ENCODE data around the gene SP8. TPM values are rescaled to one million over a fixed set of nuclear protein-coding genes. Genes with fewer than 3 reads are reported as not detected.

Gene SP8
- total RNA-seq, 1 experiment from 2014 or later = 0.76 TPM

DNA sequence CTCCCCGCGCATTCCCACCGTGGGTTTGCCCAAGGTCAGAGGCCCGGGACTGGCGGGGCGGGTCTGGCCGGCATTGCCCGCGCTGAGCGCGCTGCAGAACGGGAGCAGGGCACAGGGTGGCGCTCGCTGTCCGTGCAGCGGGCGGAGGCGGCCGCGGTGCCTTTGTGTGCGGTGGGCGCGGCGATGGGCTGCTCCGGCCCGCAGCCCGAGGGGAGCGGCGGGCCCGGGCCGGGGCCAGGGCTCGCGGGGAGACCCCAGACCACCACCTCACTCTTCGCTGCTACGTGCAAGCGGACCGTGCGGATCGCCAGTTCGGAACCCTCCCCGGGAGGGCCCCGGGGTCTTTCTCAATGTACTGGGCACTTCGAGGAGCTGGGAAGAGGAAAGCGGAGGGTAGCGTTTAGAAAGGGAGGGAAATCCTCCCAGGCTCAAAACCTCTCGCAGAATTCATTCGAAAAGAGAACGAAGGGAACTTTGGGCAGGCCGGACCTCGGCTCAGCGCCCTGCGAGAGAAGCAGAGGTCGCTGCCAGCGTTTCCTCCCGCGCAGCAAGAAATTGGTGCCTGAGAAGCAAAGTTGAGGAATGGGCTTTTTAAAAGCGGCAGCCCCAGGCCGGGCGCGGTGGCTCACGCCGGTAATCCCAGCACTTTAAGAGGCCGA lies 8.5 kb downstream of the SP8 start:
- ATAC-seq (peak; percentile 100), DNase-seq (ENCODE audit: low read depth, low spot score) (no peak)
- H3K27me3 ChIP-seq (ENCODE audit: insufficient read depth, low read length) = no peaks in the 10 kb centered on the region; the same call in 1 of the 2 replicates
- no peak overlapping the region for H3K9ac ChIP-seq (ENCODE audit: low read length)
- CTCF ChIA-PET = interaction anchor here (0.6 to 0.7 kb wide), 2 partner anchors 474 to 476 kb away, joined by 3 to 5 read pairs; no protein-coding TSS in a partner anchor
- no peaks in the 10 kb centered on the region for H3K9me3 ChIP-seq (ENCODE audit: control insufficient read depth in 1 of 2, insufficient read depth in 1 of 2, low read depth in 1 of 2, low read length in 2 of 2)
- no peaks in the 10 kb centered on the region for H3K36me3 ChIP-seq (ENCODE audit: control insufficient read depth in 1 of 2, insufficient read depth in 2 of 2, low read length in 2 of 2)
- POLR2A ChIA-PET = no interaction called here
- H3K27ac ChIP-seq (ENCODE audit: low read depth, low read length) = no peak overlapping the region
- RAD21 ChIA-PET (ENCODE audit: low non-redundant PET in 1 of 2, low total read pairs in 2 of 2, uncharacterized antibody in 2 of 2, unreplicated experiment in 2 of 2) = interaction anchor here in 1 of 2 experiments (0.5 kb wide), 1 partner anchor 26 kb away, joined by 3 read pairs; no protein-coding TSS in a partner anchor
- H3K79me2 ChIP-seq (ENCODE audit: insufficient read depth, low read length) = no peaks in the 10 kb centered on the region
- H2AFZ ChIP-seq (ENCODE audit: low read depth, low read length, poor library complexity, severe bottlenecking) = peak overlapping the region; percentile 71
- H3K4me3 ChIP-seq (replicated peaks in 1 of 2; ENCODE audit: low read depth in 1 of 2, low read length in 2 of 2) = peak overlapping the region; percentile 3 to 12; a peak in 3 of 4 replicates
- peak overlapping the region; percentile 41 for H3K4me2 ChIP-seq (ENCODE audit: low read length)
- no TSS peak for BruUV-seq (replicated peaks)
- intact Hi-C loops (cut with micrococcal nuclease) = loop anchor here (1.0 to 5.0 kb wide), 4 partner anchors 56 to 1304 kb away; no protein-coding TSS in a partner anchor
- no peaks in the 10 kb centered on the region for H4K20me1 ChIP-seq (ENCODE audit: insufficient read depth)
- H3K9me2 ChIP-seq (ENCODE audit: insufficient read depth) = no peaks in the 10 kb centered on the region
- peaks cover 0 to 10% of the 10 kb centered on the region in 2 experiments; a peak in 2 of 4 replicates for H3K4me1 ChIP-seq (ENCODE audit: control insufficient read depth in 1 of 2, insufficient read depth in 2 of 2, low read length in 2 of 2)
- TF ChIP-seq, protein P1, sequence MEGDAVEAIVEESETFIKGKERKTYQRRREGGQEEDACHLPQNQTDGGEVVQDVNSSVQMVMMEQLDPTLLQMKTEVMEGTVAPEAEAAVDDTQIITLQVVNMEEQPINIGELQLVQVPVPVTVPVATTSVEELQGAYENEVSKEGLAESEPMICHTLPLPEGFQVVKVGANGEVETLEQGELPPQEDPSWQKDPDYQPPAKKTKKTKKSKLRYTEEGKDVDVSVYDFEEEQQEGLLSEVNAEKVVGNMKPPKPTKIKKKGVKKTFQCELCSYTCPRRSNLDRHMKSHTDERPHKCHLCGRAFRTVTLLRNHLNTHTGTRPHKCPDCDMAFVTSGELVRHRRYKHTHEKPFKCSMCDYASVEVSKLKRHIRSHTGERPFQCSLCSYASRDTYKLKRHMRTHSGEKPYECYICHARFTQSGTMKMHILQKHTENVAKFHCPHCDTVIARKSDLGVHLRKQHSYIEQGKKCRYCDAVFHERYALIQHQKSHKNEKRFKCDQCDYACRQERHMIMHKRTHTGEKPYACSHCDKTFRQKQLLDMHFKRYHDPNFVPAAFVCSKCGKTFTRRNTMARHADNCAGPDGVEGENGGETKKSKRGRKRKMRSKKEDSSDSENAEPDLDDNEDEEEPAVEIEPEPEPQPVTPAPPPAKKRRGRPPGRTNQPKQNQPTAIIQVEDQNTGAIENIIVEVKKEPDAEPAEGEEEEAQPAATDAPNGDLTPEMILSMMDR (IDR thresholded peaks at IDR 0.05 in 2 of 3, conservative IDR thresholded peaks at IDR 0.05 in 1 of 3; ENCODE audit: borderline replicate concordance in 1 of 3, insufficient read depth in 1 of 3, low read depth in 2 of 3, low read length in 2 of 3) = peak; percentile 32 to 63 (median 58); a peak in 5 of 6 replicates
- TF ChIP-seq, protein P2, sequence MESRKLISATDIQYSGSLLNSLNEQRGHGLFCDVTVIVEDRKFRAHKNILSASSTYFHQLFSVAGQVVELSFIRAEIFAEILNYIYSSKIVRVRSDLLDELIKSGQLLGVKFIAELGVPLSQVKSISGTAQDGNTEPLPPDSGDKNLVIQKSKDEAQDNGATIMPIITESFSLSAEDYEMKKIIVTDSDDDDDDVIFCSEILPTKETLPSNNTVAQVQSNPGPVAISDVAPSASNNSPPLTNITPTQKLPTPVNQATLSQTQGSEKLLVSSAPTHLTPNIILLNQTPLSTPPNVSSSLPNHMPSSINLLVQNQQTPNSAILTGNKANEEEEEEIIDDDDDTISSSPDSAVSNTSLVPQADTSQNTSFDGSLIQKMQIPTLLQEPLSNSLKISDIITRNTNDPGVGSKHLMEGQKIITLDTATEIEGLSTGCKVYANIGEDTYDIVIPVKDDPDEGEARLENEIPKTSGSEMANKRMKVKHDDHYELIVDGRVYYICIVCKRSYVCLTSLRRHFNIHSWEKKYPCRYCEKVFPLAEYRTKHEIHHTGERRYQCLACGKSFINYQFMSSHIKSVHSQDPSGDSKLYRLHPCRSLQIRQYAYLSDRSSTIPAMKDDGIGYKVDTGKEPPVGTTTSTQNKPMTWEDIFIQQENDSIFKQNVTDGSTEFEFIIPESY (IDR thresholded peaks at IDR 0.05; ENCODE audit: extremely low read depth, insufficient replicate concordance, low read length) = no peak
- TF ChIP-seq SP1 (IDR thresholded peaks at IDR 0.05; ENCODE audit: low read depth) (no peak), ZFX (IDR thresholded peaks at IDR 0.05) (no peak), EGR1 (IDR thresholded peaks at IDR 0.05; ENCODE audit: low read depth) (no peak), FOSL1 (IDR thresholded peaks at IDR 0.05; ENCODE audit: low read depth) (no peak), SRF (IDR thresholded peaks at IDR 0.05; ENCODE audit: low read depth) (no peak), EZH2phosphoT487 (IDR thresholded peaks at IDR 0.05; ENCODE audit: borderline replicate concordance) (no peak), ELF1 (IDR thresholded peaks at IDR 0.05; ENCODE audit: borderline replicate concordance, low read depth) (no peak), YY1 (IDR thresholded peaks at IDR 0.05; ENCODE audit: extremely low read depth, insufficient replicate concordance, low read depth, low read length) (no peak), CEBPB (IDR thresholded peaks at IDR 0.05; ENCODE audit: low read depth) (no peak), TCF7L2 (IDR thresholded peaks at IDR 0.05; ENCODE audit: borderline replicate concordance, extremely low read depth, insufficient read depth, insufficient read length) (peak; percentile 76), POLR2A (IDR thresholded peaks at IDR 0.05; ENCODE audit: borderline replicate concordance, extremely low read depth, insufficient read depth, insufficient read length) (no peak), JUND (IDR thresholded peaks at IDR 0.05) (no peak), ZNF274 (IDR thresholded peaks at IDR 0.05; ENCODE audit: low read depth, low read length) (no peak), RAD21 (IDR thresholded peaks at IDR 0.05; ENCODE audit: low read depth) (peak; percentile 76)
- TF ChIP-seq, protein P3, sequence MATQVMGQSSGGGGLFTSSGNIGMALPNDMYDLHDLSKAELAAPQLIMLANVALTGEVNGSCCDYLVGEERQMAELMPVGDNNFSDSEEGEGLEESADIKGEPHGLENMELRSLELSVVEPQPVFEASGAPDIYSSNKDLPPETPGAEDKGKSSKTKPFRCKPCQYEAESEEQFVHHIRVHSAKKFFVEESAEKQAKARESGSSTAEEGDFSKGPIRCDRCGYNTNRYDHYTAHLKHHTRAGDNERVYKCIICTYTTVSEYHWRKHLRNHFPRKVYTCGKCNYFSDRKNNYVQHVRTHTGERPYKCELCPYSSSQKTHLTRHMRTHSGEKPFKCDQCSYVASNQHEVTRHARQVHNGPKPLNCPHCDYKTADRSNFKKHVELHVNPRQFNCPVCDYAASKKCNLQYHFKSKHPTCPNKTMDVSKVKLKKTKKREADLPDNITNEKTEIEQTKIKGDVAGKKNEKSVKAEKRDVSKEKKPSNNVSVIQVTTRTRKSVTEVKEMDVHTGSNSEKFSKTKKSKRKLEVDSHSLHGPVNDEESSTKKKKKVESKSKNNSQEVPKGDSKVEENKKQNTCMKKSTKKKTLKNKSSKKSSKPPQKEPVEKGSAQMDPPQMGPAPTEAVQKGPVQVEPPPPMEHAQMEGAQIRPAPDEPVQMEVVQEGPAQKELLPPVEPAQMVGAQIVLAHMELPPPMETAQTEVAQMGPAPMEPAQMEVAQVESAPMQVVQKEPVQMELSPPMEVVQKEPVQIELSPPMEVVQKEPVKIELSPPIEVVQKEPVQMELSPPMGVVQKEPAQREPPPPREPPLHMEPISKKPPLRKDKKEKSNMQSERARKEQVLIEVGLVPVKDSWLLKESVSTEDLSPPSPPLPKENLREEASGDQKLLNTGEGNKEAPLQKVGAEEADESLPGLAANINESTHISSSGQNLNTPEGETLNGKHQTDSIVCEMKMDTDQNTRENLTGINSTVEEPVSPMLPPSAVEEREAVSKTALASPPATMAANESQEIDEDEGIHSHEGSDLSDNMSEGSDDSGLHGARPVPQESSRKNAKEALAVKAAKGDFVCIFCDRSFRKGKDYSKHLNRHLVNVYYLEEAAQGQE (IDR thresholded peaks at IDR 0.05; ENCODE audit: low read depth) = no peak
- TF ChIP-seq, protein P4, sequence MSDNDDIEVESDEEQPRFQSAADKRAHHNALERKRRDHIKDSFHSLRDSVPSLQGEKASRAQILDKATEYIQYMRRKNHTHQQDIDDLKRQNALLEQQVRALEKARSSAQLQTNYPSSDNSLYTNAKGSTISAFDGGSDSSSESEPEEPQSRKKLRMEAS (IDR thresholded peaks at IDR 0.05) = no peak; the same call in 1 of the 2 replicates
- TF ChIP-seq, protein P5, sequence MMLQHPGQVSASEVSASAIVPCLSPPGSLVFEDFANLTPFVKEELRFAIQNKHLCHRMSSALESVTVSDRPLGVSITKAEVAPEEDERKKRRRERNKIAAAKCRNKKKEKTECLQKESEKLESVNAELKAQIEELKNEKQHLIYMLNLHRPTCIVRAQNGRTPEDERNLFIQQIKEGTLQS (IDR thresholded peaks at IDR 0.05) = no peak

Data from HCT116 (cell line).